ENCODE data around the gene FNIP2. TPM values are rescaled to one million over a fixed set of nuclear protein-coding genes. Genes with fewer than 3 reads are reported as not detected.
A peak's percentile ranks its signal among the peaks of the same experiment; 100 is the strongest.

Gene FNIP2
- total RNA-seq, 6 donors from 2014 or later, result 70.4 to 103 (median 83.2) TPM

DNA sequence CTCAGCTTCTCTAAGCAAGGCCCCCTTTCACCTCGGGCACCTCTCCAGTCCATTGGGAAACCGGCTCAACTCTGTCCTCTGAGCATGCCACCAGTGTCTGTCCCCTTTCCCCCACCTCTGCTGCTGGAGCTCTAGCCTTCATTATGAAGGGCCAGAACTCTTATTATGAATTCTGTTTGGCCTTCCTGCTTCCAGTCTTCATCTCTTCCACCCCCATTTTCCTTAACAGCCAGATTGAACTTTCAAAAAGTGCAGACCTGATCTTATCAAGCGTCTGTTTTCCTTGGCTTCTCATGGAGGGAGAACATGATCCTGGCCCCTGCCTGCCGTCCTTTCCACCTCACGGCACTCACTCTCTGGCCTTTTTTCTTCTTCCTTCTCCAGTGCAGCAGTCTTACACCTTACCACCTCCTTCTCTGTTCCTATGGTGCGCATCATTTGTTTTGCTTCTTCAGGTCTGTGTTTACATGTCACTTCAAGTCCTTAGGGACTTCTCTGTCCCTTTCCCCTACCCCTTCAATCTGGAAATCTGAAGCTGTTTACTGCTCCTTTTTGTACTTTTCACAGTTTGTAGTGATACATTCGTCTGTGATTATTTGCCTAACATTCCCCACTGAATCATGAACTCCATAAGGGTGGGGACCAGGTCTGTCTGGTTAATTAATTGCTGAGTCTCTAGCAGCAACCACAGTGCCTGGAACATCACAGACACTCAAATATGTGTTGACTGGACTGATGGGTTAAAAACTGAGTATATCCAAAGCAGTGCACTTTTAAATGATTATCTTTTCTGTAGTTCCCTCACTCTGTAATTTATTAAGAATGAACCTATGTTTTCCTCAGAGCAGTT, 55.8 kb downstream of the FNIP2 start:
- Histone ChIP-seq H3K36me3 (no peaks in the 10 kb centered on the region), H3K27ac (peak overlapping the region; percentile 54 to 72 (median 62)), H3K27me3 (no peaks in the 10 kb centered on the region), H3K9me3 (no peaks in the 10 kb centered on the region), H3K4me1 (peaks cover 57 to 88% (median 68%) of the 10 kb centered on the region in 4 donors), H3K4me3 (no peak overlapping the region)
- TF ChIP-seq EP300 (IDR thresholded peaks at IDR 0.05), result no peak
- TF ChIP-seq POLR2A (IDR thresholded peaks at IDR 0.05), result no peak
- TF ChIP-seq CTCF (IDR thresholded peaks at IDR 0.05), result no peak
- WGBS, 2 donors, result 34 to 42% methylated on average over 7 of the region's 7 CpGs
- ATAC-seq (ENCODE audit: low FRiP score in 2 of 2), result peak in 1 of 2 donors; percentile 66
- DNase-seq, result no peak

DNA sequence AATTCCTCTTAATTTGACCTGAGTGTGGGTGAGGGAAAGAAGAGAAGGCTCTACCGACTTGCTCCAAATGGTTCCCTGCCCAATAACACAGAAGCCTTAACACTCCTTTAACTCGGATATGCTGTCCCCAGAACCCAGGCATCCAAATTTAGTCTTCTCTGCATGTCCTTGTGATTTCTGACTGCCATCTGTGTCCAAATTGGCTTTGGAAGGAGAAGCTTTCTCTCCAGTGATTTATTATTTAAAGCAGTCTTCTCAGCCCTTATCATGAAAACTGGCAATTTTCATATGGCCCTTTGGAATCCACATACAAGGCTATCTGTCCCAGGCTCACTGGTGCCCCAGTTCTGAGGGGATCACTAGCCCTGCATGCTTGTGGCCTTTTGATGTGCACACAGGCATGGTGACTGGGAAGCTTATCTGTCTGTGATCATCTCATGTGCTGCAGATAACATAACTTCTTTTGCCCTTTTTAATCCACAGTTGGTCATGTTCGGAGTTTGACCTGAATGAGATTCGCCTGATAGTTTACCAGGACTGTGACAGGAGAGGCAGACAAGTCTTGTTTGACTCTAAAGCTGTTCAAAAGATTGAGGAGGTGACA, 56.7 kb downstream of the FNIP2 start:
- no peak for ATAC-seq (ENCODE audit: low FRiP score in 2 of 2)
- peaks cover 51 to 80% (median 59%) of the 10 kb centered on the region in 4 donors for H3K4me1 ChIP-seq
- peaks cover 0 to 2% (median 0%) of the 10 kb centered on the region in 4 donors for H3K36me3 ChIP-seq
- no peak for TF ChIP-seq POLR2A (IDR thresholded peaks at IDR 0.05)
- TF ChIP-seq EP300 (IDR thresholded peaks at IDR 0.05), result no peak
- TF ChIP-seq POLR2AphosphoS5 (IDR thresholded peaks at IDR 0.05), result no peak
- TF ChIP-seq CTCF (IDR thresholded peaks at IDR 0.05), result no peak
- WGBS, 2 donors, result 67 to 85% methylated on average over 4 of the region's 4 CpGs
- H3K27me3 ChIP-seq, result no peaks in the 10 kb centered on the region
- no peak for DNase-seq
- H3K27ac ChIP-seq, result peak overlapping the region; percentile 54 to 79 (median 70)
- no peak overlapping the region for H3K4me3 ChIP-seq
- no peaks in the 10 kb centered on the region for H3K9me3 ChIP-seq

DNA sequence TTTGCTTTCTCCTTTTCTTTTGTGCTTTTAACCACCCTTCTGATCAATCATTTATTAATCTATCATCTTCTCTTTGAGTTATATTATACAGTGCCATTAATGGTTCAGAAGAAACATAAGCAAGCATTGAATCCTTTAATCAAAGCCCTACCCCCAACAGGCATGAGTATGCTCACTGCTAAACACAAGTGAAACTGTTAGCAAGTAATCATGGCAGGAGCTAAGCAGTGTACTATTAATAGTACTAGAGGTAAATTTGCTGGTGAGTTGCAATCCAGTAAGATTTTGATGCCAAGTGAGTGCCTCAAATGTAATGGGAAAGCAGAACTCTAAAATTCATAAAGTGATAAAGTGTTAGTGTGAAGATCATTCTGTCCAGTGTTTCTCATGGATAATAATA, 57.2 kb downstream of the FNIP2 start:
- no peak overlapping the region for H3K4me3 ChIP-seq
- no peak for TF ChIP-seq CTCF (IDR thresholded peaks at IDR 0.05)
- TF ChIP-seq POLR2AphosphoS5 (IDR thresholded peaks at IDR 0.05), result no peak
- no peak for TF ChIP-seq POLR2A (IDR thresholded peaks at IDR 0.05)
- no peak for TF ChIP-seq EP300 (IDR thresholded peaks at IDR 0.05)
- DNase-seq, result no peak
- H3K27ac ChIP-seq, result peak overlapping the region; percentile 54 to 79 (median 70)
- ATAC-seq (ENCODE audit: low FRiP score in 2 of 2), result no peak
- H3K9me3 ChIP-seq, result no peaks in the 10 kb centered on the region
- peaks cover 0 to 4% (median 0%) of the 10 kb centered on the region in 4 donors for H3K36me3 ChIP-seq
- H3K27me3 ChIP-seq, result no peaks in the 10 kb centered on the region
- H3K4me1 ChIP-seq, result peaks cover 45 to 76% (median 54%) of the 10 kb centered on the region in 4 donors

DNA sequence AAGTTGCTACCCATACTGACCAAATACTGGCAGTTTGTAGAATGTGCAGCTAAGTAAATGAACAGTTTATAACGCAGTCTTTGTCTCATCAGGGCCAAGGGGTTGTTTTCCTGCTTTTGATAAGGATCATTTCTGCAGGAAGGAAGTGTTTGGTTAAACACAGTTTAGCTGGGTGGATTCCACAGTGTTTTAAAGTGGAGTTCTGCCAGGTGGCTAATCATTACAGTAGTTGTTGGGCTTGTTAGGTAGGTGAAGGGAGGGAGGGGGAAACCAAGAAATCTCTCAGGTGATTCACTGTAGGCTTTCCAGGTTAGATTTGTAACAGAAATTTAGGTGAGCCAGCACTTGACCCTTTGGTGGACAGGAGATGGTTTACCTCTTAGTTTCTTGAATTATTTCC, 58.1 kb downstream of the FNIP2 start:
- ATAC-seq (ENCODE audit: low FRiP score in 2 of 2) (peak; percentile 13 to 89), DNase-seq (peak in 1 of 2 donors; percentile 46)
- TF ChIP-seq EP300 (IDR thresholded peaks at IDR 0.05) (peak in 2 of 4 donors; percentile 48 to 91), POLR2A (IDR thresholded peaks at IDR 0.05) (no peak), CTCF (IDR thresholded peaks at IDR 0.05) (no peak), POLR2AphosphoS5 (IDR thresholded peaks at IDR 0.05) (peak; percentile 37 to 45)
- Histone ChIP-seq H3K4me3 (no peak overlapping the region), H3K4me1 (peaks cover 37 to 67% (median 47%) of the 10 kb centered on the region in 4 donors), H3K9me3 (no peaks in the 10 kb centered on the region), H3K27ac (peak overlapping the region; percentile 54 to 79 (median 70)), H3K27me3 (no peaks in the 10 kb centered on the region), H3K36me3 (peaks cover 0 to 5% (median 2%) of the 10 kb centered on the region in 4 donors)
- 22 to 29% methylated on average over 1 of the region's 1 CpG for WGBS, 2 donors

Measured in upper lobe of left lung (tissue), 6 donors.